GM21360 (cell line): Measurements from ENCODE around the gene IL22.

Experiments used
- ATAC-seq: cut with Tn5 transposase; IDR thresholded peaks from one replicate; pipeline ENCODE4 v1.9.1; 2021; ENCODE audit warnings: mild to moderate bottlenecking, moderate library complexity; ENCODE audit not compliant: unreplicated experiment

IL22 gene

DNA sequence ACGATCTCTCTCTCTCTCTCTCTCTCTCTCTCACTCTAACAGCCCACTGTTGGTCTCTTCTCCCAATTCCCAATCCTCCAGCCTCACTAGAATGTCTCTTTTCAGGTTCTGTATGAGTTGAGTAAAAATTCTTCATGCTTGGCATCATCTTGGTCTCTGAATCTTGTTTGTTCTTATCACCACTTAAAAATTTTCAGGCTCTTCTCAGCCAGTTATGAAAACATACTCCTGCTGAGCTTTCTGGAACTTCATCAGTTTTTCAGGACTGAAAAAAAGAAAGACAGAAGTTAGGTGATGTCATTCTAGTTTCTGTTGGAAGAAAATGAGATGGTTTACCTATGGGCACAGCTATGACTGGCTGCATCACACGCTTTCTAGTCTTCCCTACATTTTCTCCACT is 11.5 kb upstream of the IL22 start:
- no peak for ATAC-seq

DNA sequence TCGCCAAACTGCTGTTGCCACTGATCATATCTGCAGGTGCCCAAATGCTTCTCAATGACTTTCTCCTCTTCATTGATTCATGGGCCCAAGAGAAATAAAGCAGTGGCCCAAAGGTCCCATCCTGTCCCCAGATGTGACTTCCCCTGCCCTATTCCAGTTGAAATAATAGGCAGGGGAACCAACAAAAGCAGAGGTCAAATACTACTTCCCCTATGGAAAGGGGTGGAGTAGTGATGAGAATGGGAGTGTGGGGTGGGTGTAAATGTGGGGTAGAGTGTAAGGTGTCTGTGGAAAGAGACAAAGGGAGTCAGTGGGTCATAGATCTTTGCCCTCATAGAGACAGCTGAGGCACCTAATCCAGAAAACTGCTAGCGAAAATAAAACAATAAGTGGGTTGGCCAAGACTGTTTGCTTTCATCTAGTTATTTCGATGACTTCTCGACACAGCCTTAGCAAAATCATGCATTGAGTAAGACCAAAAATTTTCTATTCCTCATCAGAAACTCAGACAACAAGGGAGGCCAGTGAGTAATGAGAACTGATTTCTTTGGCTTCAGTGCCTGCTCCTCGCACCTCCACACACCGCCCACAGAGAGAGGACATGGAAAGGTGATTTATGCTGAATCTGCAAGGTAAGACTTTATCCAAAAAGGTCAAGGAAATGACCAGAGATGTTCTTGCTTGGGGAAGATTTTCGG is 10.9 kb upstream of the IL22 start:
- no peak for ATAC-seq

DNA sequence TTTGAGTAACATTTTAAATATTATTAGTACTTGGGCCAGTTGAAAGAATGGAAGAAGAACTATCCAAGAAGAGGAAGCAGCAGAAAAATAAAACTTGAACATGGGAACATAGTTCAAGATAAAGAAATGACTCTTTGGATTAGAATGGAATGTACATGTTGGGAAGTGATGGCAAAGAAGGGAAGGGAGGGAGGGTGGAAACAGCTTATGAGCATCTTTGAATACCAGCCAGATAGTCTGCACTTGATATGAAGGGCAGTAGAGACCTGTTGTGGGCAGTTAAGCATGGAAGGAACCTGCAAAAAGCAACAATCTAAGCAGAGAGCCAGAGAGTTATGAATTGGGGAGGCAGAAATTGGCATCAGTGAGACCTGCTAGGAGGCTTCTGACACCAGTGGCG is 10.0 kb upstream of the IL22 start:
- ATAC-seq = no peak

DNA sequence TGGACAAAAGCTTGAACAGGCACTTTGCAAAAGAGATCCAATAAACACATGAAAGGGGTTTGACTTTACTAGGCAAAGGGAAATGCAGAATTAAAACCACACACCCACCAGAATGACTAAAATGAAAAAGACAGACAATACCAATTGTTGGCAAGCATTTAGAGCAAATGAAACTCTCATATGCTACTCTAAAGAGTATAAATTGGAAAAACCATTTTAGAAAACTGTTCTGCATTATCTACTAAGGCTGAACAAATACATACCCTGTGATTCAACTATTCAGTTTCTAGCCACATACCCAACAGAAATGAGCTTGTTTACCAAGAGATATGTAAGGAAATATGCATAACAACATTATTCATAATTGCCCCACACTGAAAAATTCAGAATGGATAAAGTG is 8.5 kb upstream of the IL22 start:
- no peak for ATAC-seq

DNA sequence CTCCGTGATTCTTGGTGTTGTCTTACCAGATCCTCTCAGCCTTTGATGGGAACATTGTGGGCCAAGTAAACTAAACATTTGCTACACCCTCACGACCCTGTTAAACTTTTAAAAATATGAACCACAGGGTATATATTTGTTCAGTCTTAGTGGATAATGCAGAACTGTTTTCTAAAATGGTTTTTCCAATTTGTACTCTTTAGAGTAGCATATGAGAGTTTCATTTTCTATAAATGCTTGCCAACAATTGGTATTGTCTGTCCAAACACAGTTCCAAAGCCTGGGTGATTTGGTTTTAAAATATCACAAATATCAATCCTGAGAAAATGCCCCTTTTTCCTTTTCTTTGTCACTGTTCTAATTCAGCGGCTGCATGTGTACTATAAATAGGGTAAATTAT is 6.7 kb upstream of the IL22 start:
- no peak for ATAC-seq

DNA sequence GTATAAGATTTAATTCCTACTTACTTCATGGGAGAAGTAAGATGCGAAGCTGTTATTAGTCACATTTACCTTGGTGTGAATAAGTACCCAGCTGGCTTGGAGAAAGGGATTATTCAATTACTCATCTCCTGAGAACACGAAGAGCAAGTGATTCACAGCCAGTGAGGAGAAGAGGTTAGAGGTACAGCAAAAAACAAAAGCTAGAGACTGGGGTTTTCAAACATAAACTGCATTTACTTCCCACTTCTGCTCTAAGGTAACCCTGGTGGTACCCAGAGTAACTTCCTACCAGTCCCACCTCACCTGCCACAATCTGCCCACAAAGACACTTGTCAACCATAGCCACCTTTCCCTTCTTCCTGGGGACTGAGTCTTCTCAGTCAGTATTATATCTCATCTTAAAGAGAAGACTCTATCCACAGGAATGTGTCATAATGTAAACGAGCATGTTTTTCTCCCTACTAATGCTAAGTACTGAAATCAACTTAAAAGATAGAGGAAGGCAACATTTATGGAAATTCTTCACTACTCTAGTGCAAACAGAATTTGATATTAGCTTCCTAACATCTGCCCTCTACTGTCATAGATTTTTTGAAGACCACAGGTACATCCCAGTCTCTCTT is 6.0 kb upstream of the IL22 start:
- ATAC-seq = no peak

DNA sequence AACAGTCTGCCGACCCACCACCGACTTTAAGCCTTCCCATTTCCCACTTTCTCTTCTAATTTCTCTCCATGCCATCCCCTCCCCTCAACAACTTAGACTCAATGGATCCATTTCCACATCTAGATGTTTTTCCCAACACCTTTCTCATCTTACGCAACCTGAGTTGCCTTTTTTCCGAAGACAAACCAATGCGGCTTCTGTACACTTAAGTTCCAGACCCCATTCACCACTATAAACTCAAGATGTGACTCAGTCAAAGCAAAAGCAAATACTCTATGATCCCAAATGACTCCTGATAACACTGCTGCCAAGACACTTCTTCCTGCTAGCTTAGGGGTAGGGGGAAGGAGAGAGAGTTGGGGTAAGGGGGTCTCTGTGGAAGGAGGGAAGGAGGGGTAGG is 1.3 kb downstream of the IL22 start:
- ATAC-seq = no peak

DNA sequence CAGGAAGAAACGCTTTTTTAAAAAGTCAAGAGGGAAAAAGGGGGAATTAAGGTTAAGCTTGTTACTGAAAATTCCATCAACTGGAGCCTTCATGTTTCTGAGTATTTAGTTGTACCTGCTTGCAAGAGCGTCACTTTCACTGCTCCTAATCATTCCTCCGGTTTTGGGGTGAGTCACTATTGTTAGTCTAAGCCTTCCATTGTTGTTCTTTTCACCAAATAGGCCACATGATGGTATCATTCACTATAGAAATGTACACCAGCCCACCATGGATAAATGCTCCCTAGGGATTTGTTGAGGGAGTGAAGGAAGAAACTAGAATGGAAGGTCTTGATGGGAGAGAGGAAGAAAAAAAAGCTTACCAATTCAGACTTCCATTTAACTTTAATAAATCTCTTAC is 3.0 kb downstream of the IL22 start:
- no peak for ATAC-seq

DNA sequence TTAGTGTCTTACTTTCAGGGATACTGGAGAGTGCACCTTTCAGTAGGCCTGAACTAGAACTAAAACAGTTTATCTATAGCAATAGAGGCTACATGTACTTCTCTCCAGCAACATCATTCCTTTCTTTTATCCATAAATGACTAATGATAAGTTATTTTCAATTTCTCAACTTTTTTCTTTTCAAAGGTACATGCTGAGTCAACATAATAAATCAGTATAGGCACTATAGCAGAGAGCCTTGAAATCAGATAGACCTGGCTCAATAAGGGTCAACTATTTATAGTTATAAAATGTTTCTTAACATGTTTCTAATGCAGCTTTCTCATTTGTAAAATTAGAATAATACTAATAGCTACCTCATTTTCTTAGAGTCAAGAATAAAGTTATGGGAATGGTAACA is 5.6 kb downstream of the IL22 start:
- ATAC-seq = no peak

DNA sequence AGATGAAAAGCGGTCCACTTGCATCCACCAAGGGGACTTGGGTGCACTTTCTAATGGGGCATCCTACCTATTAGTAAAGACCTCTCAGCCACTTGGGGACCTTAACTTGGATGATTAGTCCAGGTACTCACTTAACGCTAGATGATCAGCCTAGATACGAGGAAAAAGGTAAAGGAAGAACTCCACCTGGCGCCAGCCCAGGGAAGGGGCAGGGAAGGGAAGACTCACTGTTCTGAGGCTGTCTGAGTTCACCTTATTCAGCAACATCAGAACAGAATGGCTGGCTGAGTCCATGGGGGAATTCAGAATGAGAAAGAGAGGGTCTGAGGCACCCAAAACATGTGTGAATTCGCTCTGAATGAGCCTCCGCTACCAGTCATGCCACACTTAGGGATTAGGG is 7.1 kb downstream of the IL22 start:
- ATAC-seq = no peak

DNA sequence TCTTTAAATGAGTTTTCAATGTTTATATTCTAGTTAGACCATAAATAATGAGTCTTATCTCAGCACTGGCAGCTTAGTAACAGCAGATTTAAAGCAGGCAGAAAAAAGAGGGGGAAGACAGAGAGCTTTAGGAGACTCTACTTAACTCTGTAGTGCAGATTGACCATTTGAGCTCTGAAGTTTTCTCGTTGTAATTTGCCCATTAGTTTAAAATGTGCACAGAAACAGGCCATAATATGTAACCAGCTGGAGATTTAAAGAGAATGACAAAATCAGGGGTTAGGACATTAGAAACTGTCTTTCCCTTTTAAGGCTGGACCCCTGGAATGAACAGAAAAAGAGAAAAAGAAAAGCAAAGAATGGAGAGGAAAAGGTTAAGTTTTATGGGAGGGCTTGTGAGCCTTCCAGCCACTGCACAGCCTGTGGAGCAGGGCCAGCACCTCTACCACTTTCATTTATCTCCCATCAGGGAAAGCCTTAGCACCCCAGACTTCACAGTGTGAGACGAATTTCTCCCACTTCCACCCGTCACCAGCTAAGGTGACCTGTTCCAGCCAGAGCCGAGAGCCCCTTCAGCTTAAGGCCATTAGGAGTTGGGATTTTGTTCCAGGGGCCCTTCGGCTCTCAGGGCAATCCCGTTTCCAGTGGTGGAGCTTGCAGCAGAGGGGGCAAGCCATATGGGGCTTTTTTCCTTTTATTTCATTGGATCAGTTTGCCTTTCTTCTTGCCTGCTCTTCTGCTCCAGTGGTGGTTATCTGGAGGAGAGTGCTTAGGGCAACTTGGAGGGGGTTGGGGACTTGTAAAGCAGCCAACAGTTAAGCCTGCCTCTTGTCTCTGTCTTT is 8.0 kb downstream of the IL22 start:
- ATAC-seq = no peak

DNA sequence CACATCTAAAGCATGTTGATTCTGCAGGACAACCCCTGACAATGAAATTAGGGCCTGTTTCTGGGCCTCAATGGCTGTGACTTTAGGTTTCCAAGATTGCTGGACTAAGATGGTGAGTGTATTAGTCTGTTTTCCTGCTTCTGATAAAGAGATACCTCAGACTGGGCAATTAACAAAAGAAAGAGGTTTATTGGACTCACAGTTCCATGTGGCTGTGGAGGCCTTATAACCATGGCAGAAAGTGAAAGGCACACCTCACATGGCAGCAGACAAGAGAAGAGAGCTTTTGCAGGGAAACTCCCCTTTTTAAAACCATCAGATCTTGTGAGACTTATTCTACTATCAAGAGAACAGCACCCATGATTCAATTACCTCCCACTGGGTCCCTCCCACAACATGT is 10.6 kb downstream of the IL22 start:
- ATAC-seq = no peak

DNA sequence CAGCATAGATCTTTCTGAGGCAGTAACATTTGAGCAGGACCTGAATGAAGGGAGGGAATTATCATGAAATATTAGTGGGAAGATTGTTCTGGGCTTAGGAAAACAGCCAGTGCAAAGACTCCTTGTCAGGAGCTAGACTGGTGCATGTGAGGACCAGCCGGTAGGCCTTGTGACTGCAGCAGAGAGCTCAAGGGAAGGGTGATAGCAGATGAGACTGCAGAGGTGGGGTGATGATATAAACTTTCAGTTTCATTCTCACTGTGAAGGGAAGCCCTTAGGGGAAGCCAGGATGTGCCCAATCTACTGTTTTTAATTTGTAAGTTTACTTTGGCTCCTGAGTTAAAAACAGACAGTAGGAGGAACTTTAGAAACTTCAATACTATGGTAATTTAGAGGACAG is 12.4 kb downstream of the IL22 start:
- ATAC-seq = peak; percentile 97

DNA sequence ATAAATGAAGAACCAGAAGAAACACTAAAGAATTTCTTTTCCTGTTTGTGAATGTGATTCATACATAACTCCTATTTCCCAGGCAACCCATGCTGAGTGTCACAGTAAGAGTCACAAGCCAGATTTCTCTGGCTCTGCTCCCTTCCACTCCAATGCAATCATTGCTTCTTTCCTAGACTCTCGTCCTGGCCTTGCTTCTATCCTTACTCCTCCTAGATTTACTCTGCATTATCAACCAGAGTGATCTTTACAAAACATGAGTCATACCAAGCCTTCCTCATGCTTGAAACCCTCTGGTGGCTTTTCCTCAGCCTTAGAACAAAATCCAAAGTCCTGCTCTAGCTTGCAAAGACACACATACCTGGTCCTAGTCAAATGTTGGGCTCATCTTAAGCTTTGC is 13.3 kb downstream of the IL22 start:
- ATAC-seq = no peak

DNA sequence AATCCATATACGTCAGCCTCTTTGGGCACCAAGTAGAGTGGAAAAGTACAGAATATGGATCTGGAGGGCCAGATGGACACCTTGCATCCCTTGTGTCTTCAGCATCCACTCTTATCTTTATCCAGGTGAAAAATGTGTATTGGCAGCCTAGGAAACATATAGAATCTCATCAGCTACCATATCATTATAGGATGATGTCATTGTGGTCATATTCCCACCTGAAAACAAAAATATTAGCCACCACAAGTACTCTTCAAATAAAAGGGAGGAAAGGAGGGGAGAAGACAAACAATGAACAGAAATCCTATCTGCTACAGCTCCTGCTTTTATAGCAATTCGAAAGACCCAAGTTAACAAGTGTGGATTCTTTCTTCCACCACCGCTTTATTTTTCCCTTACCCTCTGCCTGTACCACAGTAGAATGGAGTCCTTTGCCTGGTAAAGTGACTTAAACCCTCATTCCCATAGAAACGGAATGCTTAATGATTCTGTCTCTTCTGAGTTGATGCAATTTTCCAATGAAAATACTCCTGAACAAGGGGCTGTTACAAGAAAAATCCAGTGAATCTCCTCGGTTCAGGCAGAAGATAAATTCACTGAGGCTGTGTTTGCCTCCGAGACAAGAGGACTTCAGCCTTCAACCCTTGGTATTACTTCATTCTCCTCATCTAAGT is 14.0 kb downstream of the IL22 start:
- no peak for ATAC-seq

DNA sequence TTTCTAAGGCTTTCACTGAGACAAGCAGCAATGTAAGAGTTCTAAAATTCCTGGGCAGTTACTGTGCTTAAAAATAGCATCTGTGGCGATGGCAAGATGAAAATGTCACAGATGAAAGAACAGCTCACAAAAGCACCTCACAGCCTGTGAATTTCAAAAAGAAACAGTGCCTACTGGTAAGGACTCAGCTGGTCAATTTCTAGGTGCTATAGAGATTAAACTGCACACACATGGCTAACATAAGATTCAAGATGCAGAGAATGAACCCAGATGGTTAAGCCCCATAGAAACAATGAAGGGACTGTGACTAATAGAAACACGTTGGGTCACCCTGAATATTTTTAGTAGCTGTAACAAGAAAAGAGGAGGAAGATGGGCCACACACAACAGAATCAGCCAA is 15.8 kb downstream of the IL22 start:
- no peak for ATAC-seq

DNA sequence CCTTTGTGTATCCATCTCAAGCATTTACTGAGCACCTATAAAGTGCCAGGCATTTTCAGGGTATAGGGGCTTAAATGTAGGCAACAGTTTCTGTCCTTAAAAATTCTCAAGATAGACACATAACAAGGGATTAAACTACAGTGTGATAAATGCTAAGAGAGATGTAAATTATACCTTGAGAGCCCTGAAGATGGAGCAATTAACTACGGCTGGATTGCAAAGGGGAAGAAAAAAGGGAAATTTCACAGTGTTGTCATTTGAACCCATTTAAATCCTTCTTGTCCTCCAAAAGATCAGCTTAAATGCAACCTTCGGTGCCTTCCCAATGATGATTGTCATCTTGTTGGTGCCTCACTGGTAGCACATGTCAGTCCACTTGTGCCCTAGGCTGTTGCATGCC is 16.3 kb downstream of the IL22 start:
- ATAC-seq = no peak

DNA sequence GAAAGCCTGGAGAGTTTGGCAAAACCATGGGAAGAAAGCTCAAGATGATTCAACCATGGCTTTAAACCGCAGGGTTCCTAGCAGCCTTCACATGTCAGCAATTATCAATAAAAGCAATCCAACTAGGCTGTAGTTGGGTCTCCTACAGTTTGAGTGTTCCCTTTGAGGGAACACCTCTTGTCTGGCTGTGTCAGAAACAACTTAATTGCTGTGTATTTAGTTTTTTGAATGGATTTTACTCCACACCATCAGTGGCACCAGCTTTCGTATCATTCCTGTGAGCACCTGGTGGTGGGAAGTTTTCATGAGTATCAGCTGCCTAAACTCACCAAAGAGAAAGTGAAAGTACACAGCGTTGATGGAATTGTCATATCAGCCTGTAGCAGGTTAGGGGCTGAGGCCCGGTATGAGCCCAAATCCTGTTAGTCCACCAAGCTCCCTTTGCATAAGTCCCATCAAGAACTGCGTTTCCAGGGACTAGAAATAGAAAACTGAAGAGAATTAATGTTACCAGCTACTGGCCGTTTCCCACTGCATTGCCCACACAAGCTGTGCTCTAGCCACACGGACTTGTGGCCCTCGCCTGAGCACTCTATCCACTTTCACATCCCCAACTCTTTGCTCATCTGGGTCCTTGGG is 16.9 kb downstream of the IL22 start:
- peak; percentile 55 for ATAC-seq

DNA sequence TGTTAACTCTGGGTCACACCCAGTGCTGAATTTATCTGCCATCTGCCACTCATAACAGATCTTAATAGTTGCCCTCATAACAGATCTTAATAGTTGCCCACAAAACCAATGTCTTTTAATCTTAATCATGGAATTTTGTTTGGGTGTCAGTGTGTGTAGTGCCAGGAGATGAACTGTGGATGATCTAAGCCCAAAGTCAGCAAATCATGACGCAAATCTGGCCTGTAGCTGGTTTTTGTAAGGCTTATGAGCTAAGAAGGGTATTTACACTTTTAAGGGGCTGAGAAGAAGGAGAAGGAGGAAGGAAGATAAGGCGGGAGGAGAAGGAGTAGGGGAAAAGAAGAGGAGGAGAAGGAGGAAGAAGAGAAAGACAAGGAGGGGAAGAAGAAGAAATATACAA is 17.8 kb downstream of the IL22 start:
- ATAC-seq = no peak

DNA sequence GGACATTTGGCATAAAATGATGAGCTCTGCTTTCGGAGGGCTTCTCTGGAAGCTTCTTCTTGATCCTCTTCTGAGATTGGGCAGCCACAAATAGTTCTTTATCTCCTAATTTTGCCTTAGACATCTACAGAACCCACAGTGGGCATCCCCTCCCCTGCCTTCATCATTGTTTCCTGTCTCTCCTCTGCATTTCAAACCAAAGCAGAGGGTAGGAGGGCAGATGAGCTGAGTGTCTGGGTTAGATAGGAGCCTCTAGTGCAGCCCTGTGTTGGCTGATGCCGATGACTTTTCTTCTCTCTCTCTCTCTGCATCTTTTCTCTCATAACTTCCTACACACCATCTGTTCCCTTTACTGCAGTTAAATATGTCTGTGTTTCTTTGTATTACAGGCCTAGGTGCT is 19.3 kb downstream of the IL22 start:
- ATAC-seq = no peak

DNA sequence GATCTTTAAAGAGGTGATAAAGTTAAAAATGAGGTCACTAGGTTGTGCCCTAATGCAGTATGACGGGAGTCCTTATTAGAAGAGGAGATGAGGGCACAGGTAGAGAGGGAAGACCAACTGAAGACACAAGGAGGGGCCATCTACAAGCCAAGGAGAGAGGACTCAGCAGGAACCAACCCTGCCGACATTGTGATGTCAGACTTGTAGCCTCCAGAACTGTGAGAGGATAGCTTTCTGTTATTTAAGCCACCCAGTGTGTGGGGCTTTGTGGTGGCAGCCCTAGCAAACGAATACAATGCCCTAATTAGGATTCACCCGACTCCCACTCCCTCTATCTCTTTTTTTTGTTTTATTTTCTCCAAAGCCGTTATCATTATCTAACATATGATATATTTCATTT is 19.9 kb downstream of the IL22 start:
- ATAC-seq = no peak
